SK-N-SH (cell line): ENCODE results near the gene MIS12. TPM values are rescaled to one million over a fixed set of nuclear protein-coding genes. Genes with fewer than 3 reads are reported as not detected.

Experiments used
- CTCF ChIA-PET: fragments of 300-600, 350-600 bp; formaldehyde crosslinking; extraction: SDS; loops from one replicate; lab custom pipeline; 2021; lab: Yijun Ruan, JAX
- POLR2A ChIA-PET: fragments of 350-600 bp; sonication (Branson Sonifier 250); formaldehyde crosslinking; extraction: SDS; loops from one replicate; lab custom pipeline; 2020; ENCODE audit warnings: antibody characterized with exemption, inconsistent platforms; lab: Yijun Ruan, JAX
- DNase-seq: peaks from one replicate; pipeline ENCODE4 v3.0.0; 2012
- H2AFZ ChIP-seq: fragments of 200-600 bp; sonication (generic); 2 replicates; pipeline ENCODE4 v1.8.1; 2016; ENCODE audit warnings: antibody characterized with exemption, mild to moderate bottlenecking, low read depth
- H3F3A ChIP-seq: fragments of 200-600 bp; sonication (generic); replicated peaks from 2 replicates; pipeline ENCODE3; 2016; ENCODE audit warnings: antibody characterized with exemption, mild to moderate bottlenecking; ENCODE audit not compliant: insufficient read depth
- H3K27ac ChIP-seq, 2 experiments: fragments of 200-500 bp in 1 of 2; fragments of 200-600 bp in 1 of 2; sonication (Bioruptor generic) in 1 of 2; sonication (generic), shearing (Covaris generic) in 1 of 2; 2 replicates each; pipeline versions ENCODE4 v1.5.1 to v1.6.1; 2014 to 2016; ENCODE audit warnings: low read depth in 2 of 2, inconsistent platforms in 1 of 2, low read length in 1 of 2, mild to moderate bottlenecking in 1 of 2, mixed read lengths in 1 of 2
- H3K27me3 ChIP-seq: fragments of 200-600 bp; sonication (generic), shearing (Covaris generic); 2 replicates; pipeline ENCODE4 v1.6.1; 2016; ENCODE audit warnings: mixed run types; ENCODE audit not compliant: insufficient read depth
- H3K36me3 ChIP-seq, 2 experiments: fragments of 200-500 bp in 1 of 2; fragments of 200-600 bp in 1 of 2; sonication (Bioruptor generic) in 1 of 2; sonication (generic) in 1 of 2; replicated peaks in 1 of 2; 2 replicates each; pipeline versions ENCODE3 to v1.5.1; 2014 to 2016; ENCODE audit warnings: low read length in 1 of 2, mild to moderate bottlenecking in 1 of 2; ENCODE audit not compliant: insufficient read depth in 2 of 2, control insufficient read depth in 1 of 2
- H3K4me1 ChIP-seq, 2 experiments: fragments of 200-500 bp in 1 of 2; fragments of 200-600 bp in 1 of 2; sonication (Bioruptor generic) in 1 of 2; sonication (generic), shearing (Covaris generic) in 1 of 2; 2 replicates each; pipeline versions ENCODE4 v1.5.1 to v1.6.1; 2014 to 2016; ENCODE audit warnings: low read depth in 1 of 2, low read length in 1 of 2, mixed run types in 1 of 2; ENCODE audit not compliant: insufficient read depth in 2 of 2, control insufficient read depth in 1 of 2
- H3K4me2 ChIP-seq: fragments of 200-600 bp; sonication (generic), shearing (Covaris generic); 2 replicates; pipeline ENCODE4 v1.6.1; 2017; ENCODE audit warnings: mixed run types
- H3K4me3 ChIP-seq, 2 experiments: fragments of 200-500 bp in 1 of 2; fragments of 200-600 bp in 1 of 2; sonication (Bioruptor generic) in 1 of 2; sonication (generic), shearing (Covaris generic) in 1 of 2; 2 replicates each; pipeline versions ENCODE4 v1.5.1 to v1.8.1; 2014 to 2016; ENCODE audit warnings: low read depth in 2 of 2, inconsistent platforms in 1 of 2, low read length in 1 of 2, mild to moderate bottlenecking in 1 of 2, mixed read lengths in 1 of 2, moderate library complexity in 1 of 2
- H3K79me2 ChIP-seq: fragments of 200-600 bp; sonication (generic); 2 replicates; pipeline ENCODE4 v1.8.1; 2017; ENCODE audit warnings: mild to moderate bottlenecking; ENCODE audit not compliant: insufficient read depth
- H3K9ac ChIP-seq: fragments of 200-600 bp; sonication (generic); 2 replicates; pipeline ENCODE4 v1.6.1; 2017; ENCODE audit warnings: mixed run types
- H3K9me2 ChIP-seq: fragments of 200-600 bp; sonication (generic); 2 replicates; pipeline ENCODE4 v1.6.1; 2017; ENCODE audit warnings: mixed run types
- H3K9me3 ChIP-seq: fragments of 200-600 bp; sonication (generic); 2 replicates; pipeline ENCODE4 v1.6.1; 2017; ENCODE audit warnings: mixed run types, mild to moderate bottlenecking, moderate library complexity
- H4K20me1 ChIP-seq: fragments of 200-600 bp; sonication (generic); 2 replicates; pipeline ENCODE4 v1.6.1; 2017; ENCODE audit warnings: mild to moderate bottlenecking, mixed run types; ENCODE audit not compliant: insufficient read depth
- EP300 ChIP-seq, 2 experiments: IDR thresholded peaks; 2 replicates each; pipeline versions ENCODE4 v1.4.0 to v1.6.1; 2012; ENCODE audit warnings: borderline replicate concordance in 1 of 2, low read depth in 1 of 2, low read length in 1 of 2
- FOSL2 ChIP-seq: IDR thresholded peaks from 2 replicates; pipeline ENCODE4 v1.4.0; 2012; ENCODE audit warnings: low read depth, mild to moderate bottlenecking, moderate library complexity, borderline replicate concordance
- FOXJ3 ChIP-seq: sonication (generic); formaldehyde crosslinking; IDR thresholded peaks from 2 replicates; pipeline ENCODE4 v1.5.1; 2020; ENCODE audit warnings: mild to moderate bottlenecking, missing genetic modification reagents
- FOXM1 ChIP-seq: IDR thresholded peaks from 2 replicates; pipeline ENCODE4 v1.4.0; 2012; ENCODE audit warnings: low read depth, mild to moderate bottlenecking
- NFIC ChIP-seq: IDR thresholded peaks from 2 replicates; pipeline ENCODE4 v1.4.0; 2012; ENCODE audit warnings: borderline replicate concordance
- POLR2AphosphoS5 ChIP-seq: IDR thresholded peaks from 2 replicates; pipeline ENCODE4 v1.6.1; 2012; ENCODE audit warnings: low read depth, low read length
- RFX5 ChIP-seq: IDR thresholded peaks from 2 replicates; pipeline ENCODE4 v1.6.1; 2012; ENCODE audit warnings: mild to moderate bottlenecking, improper control_type of control experiment, low read length
- RXRA ChIP-seq: IDR thresholded peaks from 2 replicates; pipeline ENCODE4 v1.4.0; 2012; ENCODE audit warnings: low read depth, mild to moderate bottlenecking, borderline replicate concordance
- SMC3 ChIP-seq: IDR thresholded peaks from 2 replicates; pipeline ENCODE4 v1.6.1; 2012; ENCODE audit warnings: low read depth, low read length, improper control_type of control experiment
- WGBS: methylation state at CpG from one replicate; pipeline ENCODE4 v1.1.6; 2017; ENCODE audit warnings: low lambda C conversion rate; 5-methylcytosine and 5-hydroxymethylcytosine counted together
- polyA plus RNA-seq, 3 experiments: library from polyadenylated mRNA; depleted of rRNA; stranded (reverse); fragments of >200 nt; gene quantifications; 2 replicates each; pipeline ENCODE4 v1.2.3, GENCODE V29; 2012
- TF ChIP-seq, protein P1 (sequence below): IDR thresholded peaks from 2 replicates; pipeline ENCODE4 v1.4.0; 2012; ENCODE audit warnings: low read depth
- TF ChIP-seq, protein P2 (sequence below): fragments of 150-350 bp; IDR thresholded peaks from 2 replicates; pipeline ENCODE4 v1.6.1; 2016; ENCODE audit warnings: mild to moderate bottlenecking, low read depth, low read length
- TF ChIP-seq, protein P3 (sequence below): IDR thresholded peaks from 2 replicates; pipeline ENCODE4; 2012
- TF ChIP-seq, protein P4 (sequence below): fragments of 150-350 bp; IDR thresholded peaks from 2 replicates; pipeline ENCODE4 v1.6.1; 2017; ENCODE audit warnings: antibody characterized with exemption, low read length, low read depth, borderline replicate concordance
- TF ChIP-seq, protein P5 (sequence below): fragments of 200-600 bp; sonication (generic); IDR thresholded peaks from 2 replicates; pipeline ENCODE4 v1.6.1; 2017; ENCODE audit warnings: antibody characterized with exemption, mild to moderate bottlenecking, moderate library complexity

The MIS12 gene
- polyA plus RNA-seq, 1 of the 3 experiments (the other 2 are of a cell fraction): 9.3 TPM

DNA sequence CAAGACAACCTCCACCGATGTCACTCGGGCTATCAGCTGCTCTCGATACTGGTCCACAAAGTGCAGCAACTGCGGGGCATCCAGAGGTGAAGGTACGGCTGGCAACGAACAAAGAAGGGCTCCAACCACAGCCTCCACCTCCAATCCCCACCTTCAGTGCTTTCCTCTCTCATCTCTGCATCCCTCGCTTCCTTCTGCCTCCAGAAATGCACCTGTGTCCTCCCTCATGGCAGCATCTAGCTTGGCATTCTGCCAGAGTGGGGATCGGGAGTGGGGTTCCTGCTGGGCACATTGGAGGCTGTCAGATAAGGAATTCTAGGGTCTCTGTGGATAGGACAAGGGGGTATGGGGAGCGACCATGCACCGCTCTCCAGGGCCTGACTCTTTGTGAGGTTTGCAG, 28.6 kb downstream of the MIS12 start:
- H3K27ac ChIP-seq: peak overlapping the region in 1 of 2 experiments; percentile 95; a peak in 1 of 4 replicates
- DNase-seq: no peak
- H2AFZ ChIP-seq: no peak overlapping the region

DNA sequence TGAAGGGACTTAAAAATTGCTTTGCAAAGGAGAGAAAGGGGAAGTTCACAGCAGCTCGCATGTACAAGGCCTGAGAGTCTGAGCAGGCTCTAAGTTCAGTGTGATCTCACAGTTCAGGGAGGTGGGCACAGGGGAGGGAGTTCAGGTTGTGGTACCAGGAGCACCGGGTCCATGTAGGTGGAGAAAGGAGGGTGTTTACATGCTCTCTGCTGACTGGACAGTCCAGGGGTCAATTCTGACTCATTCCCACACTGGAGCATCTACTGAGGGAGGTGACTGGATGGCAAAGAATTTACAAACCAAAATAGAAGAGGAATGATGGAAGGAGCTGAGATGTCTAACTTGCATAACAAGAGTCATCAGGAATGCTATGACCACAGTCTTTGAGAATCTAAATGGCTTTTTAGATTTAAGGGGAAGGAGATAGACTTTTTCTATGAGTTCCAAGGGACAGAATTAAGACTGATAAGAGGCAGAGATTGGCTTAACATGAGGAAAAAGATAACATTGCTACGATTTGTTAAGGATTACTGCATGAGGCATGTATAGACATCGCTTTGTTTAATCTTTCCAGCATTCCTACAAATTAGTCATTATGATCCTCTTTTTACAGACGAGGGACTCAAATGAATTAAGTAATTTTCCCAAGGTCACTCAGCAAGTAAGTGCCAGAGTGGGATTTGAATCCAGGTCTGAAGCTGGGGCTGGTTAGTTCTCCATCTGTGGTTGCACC, 29.9 kb downstream of the MIS12 start:
- Histone ChIP-seq H3F3A (peaks cover 26% of the 10 kb centered on the region), H3K79me2 (no peaks in the 10 kb centered on the region), H3K4me3 (no peak overlapping the region), H3K4me2 (peak overlapping the region; percentile 47), H2AFZ (no peak overlapping the region), H3K27me3 (no peaks in the 10 kb centered on the region), H3K36me3 (peaks cover 0 to 3% of the 10 kb centered on the region in 2 experiments), H4K20me1 (no peaks in the 10 kb centered on the region), H3K4me1 (peaks cover 0 to 15% of the 10 kb centered on the region in 2 experiments; a peak in 2 of 4 replicates), H3K27ac (peak overlapping the region; percentile 39 to 95; a peak in 3 of 4 replicates), H3K9ac (peak overlapping the region; percentile 50; the same call in 1 of the 2 replicates), H3K9me2 (no peaks in the 10 kb centered on the region), H3K9me3 (no peaks in the 10 kb centered on the region)
- CTCF ChIA-PET: interaction anchor here (0.6 to 1.7 kb wide), 2 partner anchors 12 to 33 kb away, joined by 3 to 8 read pairs; no protein-coding TSS in a partner anchor
- WGBS: 6% methylated on average over 5 of the region's 5 CpGs
- POLR2A ChIA-PET: no interaction called here
- DNase-seq: no peak
- TF ChIP-seq FOXJ3 (CRISPR knock-in tag) (no peak), EP300 (IDR thresholded peaks at IDR 0.05; ENCODE audit: borderline replicate concordance in 1 of 2, low read depth in 1 of 2, low read length in 1 of 2) (peak in 1 of 2 experiments; percentile 88; a peak in 2 of 4 replicates), POLR2AphosphoS5 (peak; percentile 84; the same call in 1 of the 2 replicates), FOSL2 (peak; percentile 99), NFIC (peak; percentile 61; the same call in 1 of the 2 replicates), RFX5 (no peak), RXRA (peak; percentile 92), SMC3 (no peak)
- TF ChIP-seq, protein P1, sequence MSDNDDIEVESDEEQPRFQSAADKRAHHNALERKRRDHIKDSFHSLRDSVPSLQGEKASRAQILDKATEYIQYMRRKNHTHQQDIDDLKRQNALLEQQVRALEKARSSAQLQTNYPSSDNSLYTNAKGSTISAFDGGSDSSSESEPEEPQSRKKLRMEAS: peak; percentile 75
- TF ChIP-seq, protein P2, sequence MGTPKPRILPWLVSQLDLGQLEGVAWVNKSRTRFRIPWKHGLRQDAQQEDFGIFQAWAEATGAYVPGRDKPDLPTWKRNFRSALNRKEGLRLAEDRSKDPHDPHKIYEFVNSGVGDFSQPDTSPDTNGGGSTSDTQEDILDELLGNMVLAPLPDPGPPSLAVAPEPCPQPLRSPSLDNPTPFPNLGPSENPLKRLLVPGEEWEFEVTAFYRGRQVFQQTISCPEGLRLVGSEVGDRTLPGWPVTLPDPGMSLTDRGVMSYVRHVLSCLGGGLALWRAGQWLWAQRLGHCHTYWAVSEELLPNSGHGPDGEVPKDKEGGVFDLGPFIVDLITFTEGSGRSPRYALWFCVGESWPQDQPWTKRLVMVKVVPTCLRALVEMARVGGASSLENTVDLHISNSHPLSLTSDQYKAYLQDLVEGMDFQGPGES: no peak
- TF ChIP-seq, protein P3, sequence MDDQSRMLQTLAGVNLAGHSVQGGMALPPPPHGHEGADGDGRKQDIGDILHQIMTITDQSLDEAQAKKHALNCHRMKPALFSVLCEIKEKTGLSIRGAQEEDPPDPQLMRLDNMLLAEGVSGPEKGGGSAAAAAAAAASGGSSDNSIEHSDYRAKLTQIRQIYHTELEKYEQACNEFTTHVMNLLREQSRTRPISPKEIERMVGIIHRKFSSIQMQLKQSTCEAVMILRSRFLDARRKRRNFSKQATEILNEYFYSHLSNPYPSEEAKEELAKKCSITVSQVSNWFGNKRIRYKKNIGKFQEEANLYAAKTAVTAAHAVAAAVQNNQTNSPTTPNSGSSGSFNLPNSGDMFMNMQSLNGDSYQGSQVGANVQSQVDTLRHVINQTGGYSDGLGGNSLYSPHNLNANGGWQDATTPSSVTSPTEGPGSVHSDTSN: peak; percentile 79
- TF ChIP-seq, protein P4, sequence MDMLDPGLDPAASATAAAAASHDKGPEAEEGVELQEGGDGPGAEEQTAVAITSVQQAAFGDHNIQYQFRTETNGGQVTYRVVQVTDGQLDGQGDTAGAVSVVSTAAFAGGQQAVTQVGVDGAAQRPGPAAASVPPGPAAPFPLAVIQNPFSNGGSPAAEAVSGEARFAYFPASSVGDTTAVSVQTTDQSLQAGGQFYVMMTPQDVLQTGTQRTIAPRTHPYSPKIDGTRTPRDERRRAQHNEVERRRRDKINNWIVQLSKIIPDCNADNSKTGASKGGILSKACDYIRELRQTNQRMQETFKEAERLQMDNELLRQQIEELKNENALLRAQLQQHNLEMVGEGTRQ: no peak

More for the DNA sequence above, 28.6 kb downstream of the MIS12 start:
- Histone ChIP-seq H3K79me2 (no peaks in the 10 kb centered on the region), H3F3A (peaks cover 27% of the 10 kb centered on the region), H3K9ac (no peak overlapping the region), H3K27me3 (no peaks in the 10 kb centered on the region), H3K4me1 (peaks cover 0 to 15% of the 10 kb centered on the region in 2 experiments; a peak in 2 of 4 replicates), H4K20me1 (no peaks in the 10 kb centered on the region), H3K9me2 (no peaks in the 10 kb centered on the region), H3K4me3 (no peak overlapping the region), H3K4me2 (no peak overlapping the region), H3K36me3 (peaks cover 0 to 3% of the 10 kb centered on the region in 2 experiments), H3K9me3 (no peaks in the 10 kb centered on the region)
- ChIA-PET POLR2A (no interaction called here), CTCF (interaction anchor here (1.7 kb wide), 1 partner anchor 13 kb away, joined by 8 read pairs; no protein-coding TSS in a partner anchor)
- WGBS: 74% methylated on average over 8 of the region's 10 CpGs
- TF ChIP-seq, protein P5, sequence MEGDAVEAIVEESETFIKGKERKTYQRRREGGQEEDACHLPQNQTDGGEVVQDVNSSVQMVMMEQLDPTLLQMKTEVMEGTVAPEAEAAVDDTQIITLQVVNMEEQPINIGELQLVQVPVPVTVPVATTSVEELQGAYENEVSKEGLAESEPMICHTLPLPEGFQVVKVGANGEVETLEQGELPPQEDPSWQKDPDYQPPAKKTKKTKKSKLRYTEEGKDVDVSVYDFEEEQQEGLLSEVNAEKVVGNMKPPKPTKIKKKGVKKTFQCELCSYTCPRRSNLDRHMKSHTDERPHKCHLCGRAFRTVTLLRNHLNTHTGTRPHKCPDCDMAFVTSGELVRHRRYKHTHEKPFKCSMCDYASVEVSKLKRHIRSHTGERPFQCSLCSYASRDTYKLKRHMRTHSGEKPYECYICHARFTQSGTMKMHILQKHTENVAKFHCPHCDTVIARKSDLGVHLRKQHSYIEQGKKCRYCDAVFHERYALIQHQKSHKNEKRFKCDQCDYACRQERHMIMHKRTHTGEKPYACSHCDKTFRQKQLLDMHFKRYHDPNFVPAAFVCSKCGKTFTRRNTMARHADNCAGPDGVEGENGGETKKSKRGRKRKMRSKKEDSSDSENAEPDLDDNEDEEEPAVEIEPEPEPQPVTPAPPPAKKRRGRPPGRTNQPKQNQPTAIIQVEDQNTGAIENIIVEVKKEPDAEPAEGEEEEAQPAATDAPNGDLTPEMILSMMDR: no peak
- TF ChIP-seq RXRA (no peak), RFX5 (no peak), NFIC (peak; percentile 23; the same call in 1 of the 2 replicates), FOXM1 (no peak)
